Skeletal muscle tissue (tissue), 4 donors: ENCODE data around the gene FAM180A. TPM values are rescaled to one million over a fixed set of nuclear protein-coding genes. Genes with fewer than 3 reads are reported as not detected.

Experiments used
- H3K27ac ChIP-seq: one replicate; pipeline ENCODE4 v1.7.0; 2013; ENCODE audit warnings: mild to moderate bottlenecking, low read depth, low read length, inconsistent platforms
- H3K27me3 ChIP-seq, 3 donors: one replicate each; pipeline ENCODE4 v1.7.0; 2013; ENCODE audit warnings: low read length in 3 of 3; ENCODE audit not compliant: control insufficient read depth in 3 of 3, insufficient read depth in 3 of 3
- H3K36me3 ChIP-seq, 3 donors: one replicate each; pipeline ENCODE4 v1.7.0; 2013; ENCODE audit warnings: low read length in 3 of 3; ENCODE audit not compliant: control insufficient read depth in 3 of 3, insufficient read depth in 3 of 3
- H3K4me1 ChIP-seq, 3 donors: one replicate each; pipeline ENCODE4 v1.7.0; 2013; ENCODE audit warnings: low read length in 3 of 3, mild to moderate bottlenecking in 3 of 3; ENCODE audit not compliant: control insufficient read depth in 3 of 3, insufficient read depth in 3 of 3
- H3K4me3 ChIP-seq, 3 donors: one replicate each; pipeline ENCODE4 v1.7.0; 2013; ENCODE audit warnings: low read length in 3 of 3
- H3K9ac ChIP-seq, 3 donors: one replicate each; pipeline ENCODE4 v1.7.0; 2013; ENCODE audit warnings: low read length in 3 of 3, mild to moderate bottlenecking in 3 of 3, moderate library complexity in 2 of 3, low read depth in 1 of 3
- H3K9me3 ChIP-seq, 3 donors: one replicate each; pipeline ENCODE4 v1.7.0; 2013; ENCODE audit warnings: low read length in 3 of 3; ENCODE audit not compliant: control insufficient read depth in 3 of 3
- total RNA-seq: library from RNA; depleted of rRNA; stranded (reverse); fragments of >200 nt; gene quantifications from one replicate; pipeline ENCODE4 v1.2.3, GENCODE V29; 2014
- donor health status: Osteomylitis.

FAM180A gene
- total RNA-seq, result 0.52 TPM

DNA sequence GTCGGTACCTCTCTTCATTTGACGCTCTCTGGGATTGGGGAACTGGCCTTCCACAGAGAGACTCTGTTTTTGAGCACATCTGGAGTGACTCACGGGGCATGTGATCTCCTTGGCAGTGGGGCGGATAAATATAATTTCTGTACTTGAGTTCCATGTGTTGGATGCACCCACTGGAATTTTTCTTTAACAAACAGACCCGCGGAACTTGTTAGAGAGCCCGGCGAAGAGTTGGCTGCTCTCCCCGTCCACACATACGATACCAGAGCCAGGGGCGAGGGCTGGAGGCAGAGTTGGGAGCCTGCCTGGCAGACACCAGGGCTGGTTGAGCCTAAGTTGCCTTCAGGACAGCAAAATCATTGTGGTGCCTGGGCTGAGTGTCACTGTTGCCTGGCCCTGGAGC, at the start of gene FAM180A:
Gene FAM180A (minus strand): TSS at position 44 of the 400 bp plus-strand sequence. CDS start 233 bp downstream, outside the sequence.
- H3K9ac ChIP-seq, result peak within 1 kb of the TSS in 2 of 3 donors; percentile 33 to 72
- peak within 1 kb of the TSS; percentile 59 for H3K27ac ChIP-seq
- H3K27me3 ChIP-seq, result no peaks in the 10 kb centered on the region
- peaks cover 5 to 20% (median 15%) of the 10 kb centered on the region in 3 donors for H3K4me1 ChIP-seq
- H3K9me3 ChIP-seq, result no peaks in the 10 kb centered on the region
- H3K4me3 ChIP-seq, result peak within 1 kb of the TSS; percentile 24 to 63 (median 49)
- no peaks in the 10 kb centered on the region for H3K36me3 ChIP-seq

DNA sequence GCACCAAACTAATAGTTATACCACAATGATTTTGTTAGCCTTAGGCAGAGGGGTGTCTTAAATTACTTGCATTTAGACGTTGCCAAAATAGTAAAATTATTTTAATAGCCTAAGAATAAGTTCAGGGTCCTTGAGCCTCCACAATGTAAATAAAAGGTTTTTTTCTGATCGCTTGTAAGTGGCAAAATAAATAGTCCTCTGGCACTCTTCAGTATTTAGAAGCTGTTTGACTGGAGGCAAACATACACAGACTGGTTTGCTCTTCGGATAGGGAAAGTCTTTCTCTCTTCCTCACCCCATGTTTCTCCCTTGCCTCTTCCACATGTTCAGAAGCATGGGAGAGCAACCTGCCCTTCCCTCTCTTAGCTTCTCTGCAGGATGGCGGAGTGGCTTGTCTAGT, 49.5 kb upstream of the FAM180A start:
- H3K27ac ChIP-seq, result no peak overlapping the region
- no peaks in the 10 kb centered on the region for H3K27me3 ChIP-seq
- H3K36me3 ChIP-seq, result no peaks in the 10 kb centered on the region
- peaks cover 4 to 13% (median 7%) of the 10 kb centered on the region in 3 donors for H3K4me1 ChIP-seq
- H3K9ac ChIP-seq, result no peak overlapping the region
- H3K9me3 ChIP-seq, result no peaks in the 10 kb centered on the region
- no peak overlapping the region for H3K4me3 ChIP-seq

DNA sequence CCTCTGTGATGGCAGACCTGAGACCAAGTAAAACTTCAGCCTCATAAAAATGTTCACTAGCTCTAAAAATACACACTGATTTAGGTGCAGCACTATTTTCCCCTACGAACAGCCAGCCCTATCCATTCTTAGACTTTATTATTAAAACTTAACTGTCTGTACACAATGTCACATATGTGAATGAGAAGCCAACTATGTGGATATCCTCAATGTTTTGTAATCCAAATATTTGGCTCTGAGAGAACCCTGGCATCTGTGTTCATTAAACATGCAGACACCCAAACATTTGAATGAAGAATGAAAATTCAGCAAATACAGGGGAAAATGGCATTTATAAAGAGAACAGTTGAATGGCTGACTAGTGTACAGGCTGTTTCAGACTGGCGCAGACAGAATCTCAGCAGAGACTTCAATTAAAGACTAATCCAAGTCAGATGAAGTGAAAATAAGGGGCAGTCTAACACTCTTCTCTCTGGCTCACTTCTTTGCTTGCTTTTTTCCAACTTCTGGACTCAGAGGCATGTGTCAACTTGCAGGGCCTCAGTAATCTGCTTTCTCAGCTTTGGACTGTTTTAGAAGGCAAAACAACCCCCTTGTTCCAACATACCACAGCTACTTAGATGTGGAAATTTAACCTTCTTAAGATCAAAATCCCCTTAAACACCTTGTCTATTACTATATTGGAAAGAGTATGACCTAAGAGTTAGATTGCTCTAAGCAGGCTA, 47.4 kb upstream of the FAM180A start:
- Histone ChIP-seq H3K36me3 (no peaks in the 10 kb centered on the region), H3K4me3 (no peak overlapping the region), H3K9me3 (no peaks in the 10 kb centered on the region), H3K4me1 (peaks cover 0 to 10% (median 0%) of the 10 kb centered on the region in 3 donors), H3K27ac (no peak overlapping the region), H3K9ac (no peak overlapping the region), H3K27me3 (no peaks in the 10 kb centered on the region)

DNA sequence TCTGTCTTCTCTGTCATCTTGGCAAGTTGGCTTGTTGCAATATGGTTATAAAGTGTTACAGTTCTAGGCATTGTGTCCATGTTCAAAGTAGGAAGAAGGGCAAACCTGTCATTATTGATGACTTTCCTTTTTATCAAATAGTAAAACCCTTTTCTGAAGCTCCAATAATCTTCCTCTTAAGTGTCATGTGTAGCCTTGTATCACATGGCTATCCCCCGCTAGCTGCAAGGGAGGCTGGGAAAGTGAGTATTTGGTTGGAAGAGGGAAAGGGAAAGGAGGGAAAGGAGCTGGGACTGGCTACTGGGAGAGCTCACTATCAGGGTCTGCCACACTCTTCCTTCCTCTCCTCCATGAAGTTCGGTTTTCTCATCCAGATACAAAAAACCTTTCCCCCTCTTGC, 45.2 kb upstream of the FAM180A start:
- no peaks in the 10 kb centered on the region for H3K9me3 ChIP-seq
- no peak overlapping the region for H3K4me3 ChIP-seq
- no peak overlapping the region for H3K27ac ChIP-seq
- H3K9ac ChIP-seq, result no peak overlapping the region
- H3K27me3 ChIP-seq, result no peaks in the 10 kb centered on the region
- peaks cover 0 to 9% (median 0%) of the 10 kb centered on the region in 3 donors for H3K4me1 ChIP-seq
- H3K36me3 ChIP-seq, result no peaks in the 10 kb centered on the region

DNA sequence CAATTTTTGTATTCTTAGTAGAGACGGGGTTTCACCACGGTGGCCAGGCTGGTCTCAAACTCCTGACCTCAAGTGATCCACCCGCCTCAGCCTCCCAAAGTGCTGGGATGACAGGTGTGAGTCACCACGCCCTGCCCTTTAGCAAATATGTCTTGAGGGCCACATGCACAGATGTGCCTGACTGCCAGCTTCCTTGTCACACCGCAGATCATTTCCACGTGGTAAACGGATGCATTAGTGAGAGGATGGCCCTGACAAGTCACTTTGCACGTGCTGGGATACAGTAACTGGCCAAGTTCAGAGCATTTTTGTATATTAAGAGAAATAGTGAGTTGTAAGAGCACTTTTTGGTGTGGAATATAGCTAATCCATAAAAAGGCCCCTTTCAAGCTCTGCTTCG, 44.3 kb upstream of the FAM180A start:
- Histone ChIP-seq H3K4me1 (peaks cover 0 to 9% (median 0%) of the 10 kb centered on the region in 3 donors), H3K27me3 (no peaks in the 10 kb centered on the region), H3K9ac (no peak overlapping the region), H3K36me3 (no peaks in the 10 kb centered on the region), H3K4me3 (no peak overlapping the region), H3K9me3 (no peaks in the 10 kb centered on the region), H3K27ac (no peak overlapping the region)

DNA sequence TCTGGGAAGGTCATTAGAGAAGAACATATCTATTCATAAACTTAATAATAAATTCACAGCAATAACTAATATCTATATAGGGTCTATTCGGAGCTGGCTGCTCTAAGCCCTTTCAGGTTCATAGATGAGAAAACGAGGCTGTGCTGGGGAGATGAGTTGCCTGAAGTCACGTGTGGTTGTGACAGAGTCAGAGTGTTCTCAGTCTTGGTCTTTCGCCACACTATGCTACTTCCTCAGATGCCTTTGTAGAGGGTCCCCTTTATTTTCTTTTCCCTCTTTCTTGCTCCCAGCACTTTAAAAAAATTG, 43.7 kb upstream of the FAM180A start:
- H3K9me3 ChIP-seq, result no peaks in the 10 kb centered on the region
- H3K27ac ChIP-seq, result no peak overlapping the region
- H3K27me3 ChIP-seq, result no peaks in the 10 kb centered on the region
- no peak overlapping the region for H3K9ac ChIP-seq
- H3K36me3 ChIP-seq, result no peaks in the 10 kb centered on the region
- no peak overlapping the region for H3K4me3 ChIP-seq
- H3K4me1 ChIP-seq, result peaks cover 0 to 9% (median 0%) of the 10 kb centered on the region in 3 donors

DNA sequence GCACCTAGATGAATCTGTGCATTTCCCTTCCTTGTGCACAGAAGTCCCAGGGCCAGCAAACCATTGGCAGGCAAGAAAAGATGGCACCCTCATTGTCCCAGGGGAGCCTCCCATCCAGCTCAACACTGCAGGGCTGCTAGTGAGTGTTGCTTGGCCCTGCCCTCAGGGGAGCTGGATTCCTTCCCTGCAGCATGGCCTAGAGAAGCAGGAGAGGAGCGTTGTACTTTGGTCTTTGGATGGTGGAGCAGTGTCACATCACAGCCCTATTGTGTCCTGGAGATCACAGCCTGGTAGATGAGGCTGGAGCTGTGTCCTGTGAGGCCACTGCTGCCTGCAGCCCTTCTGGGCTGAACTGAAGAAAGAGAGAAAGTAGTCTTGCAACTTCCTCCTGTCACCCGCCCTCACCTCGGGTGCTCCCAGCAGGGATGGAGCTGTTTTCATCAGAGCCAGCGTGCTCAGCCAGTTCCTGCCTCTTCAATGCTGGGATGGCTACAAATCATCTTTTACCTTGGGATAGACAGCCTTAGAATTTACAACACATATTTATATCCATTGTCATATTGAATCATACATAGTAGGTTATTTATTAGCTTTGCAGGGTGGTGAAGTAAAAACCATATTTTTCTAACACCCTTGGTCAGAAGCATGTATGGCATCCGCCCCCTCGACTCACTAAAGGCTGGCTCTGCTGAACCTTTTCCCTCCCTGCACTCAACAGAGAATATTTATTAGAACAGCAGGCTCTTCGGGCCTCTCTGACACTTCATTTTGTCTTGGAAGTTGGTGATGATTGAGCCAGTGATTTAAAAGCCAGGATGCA, 43.1 kb upstream of the FAM180A start:
- Histone ChIP-seq H3K9ac (no peak overlapping the region), H3K4me3 (no peak overlapping the region), H3K27me3 (no peaks in the 10 kb centered on the region), H3K4me1 (peaks cover 0 to 6% (median 0%) of the 10 kb centered on the region in 3 donors), H3K27ac (no peak overlapping the region), H3K36me3 (no peaks in the 10 kb centered on the region), H3K9me3 (no peaks in the 10 kb centered on the region)

DNA sequence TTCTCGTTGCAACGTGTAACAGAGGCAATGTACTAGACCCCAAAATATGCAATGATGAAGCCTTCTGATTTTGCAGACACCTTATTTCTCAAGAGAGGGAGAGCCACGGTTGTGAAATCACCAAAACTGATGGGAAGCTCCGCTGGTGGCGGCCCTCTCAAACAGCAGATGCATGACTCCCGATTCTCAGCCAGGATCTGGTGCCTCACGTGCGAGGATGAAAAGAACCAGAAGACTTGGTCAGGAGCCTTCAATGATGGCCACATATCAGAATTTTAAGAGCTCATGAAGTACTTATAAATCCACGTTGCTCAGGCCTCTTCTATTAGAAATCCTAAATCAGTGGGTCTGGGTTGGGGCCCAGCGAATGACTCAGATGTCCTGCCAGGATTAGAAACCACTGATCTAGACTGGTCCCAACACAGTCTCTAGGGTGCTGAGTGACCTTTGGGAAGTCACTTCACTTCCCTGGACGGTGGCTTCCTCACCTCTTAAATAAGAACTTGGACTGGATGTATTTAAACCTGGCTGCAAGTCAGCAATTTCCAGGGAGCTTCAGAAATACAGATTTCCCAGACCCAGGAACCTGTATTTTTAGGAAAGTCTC, 41.9 kb upstream of the FAM180A start:
- Histone ChIP-seq H3K9ac (no peak overlapping the region), H3K27ac (no peak overlapping the region), H3K27me3 (no peaks in the 10 kb centered on the region), H3K4me1 (peaks cover 0 to 1% (median 0%) of the 10 kb centered on the region in 3 donors), H3K36me3 (no peaks in the 10 kb centered on the region), H3K4me3 (no peak overlapping the region), H3K9me3 (no peaks in the 10 kb centered on the region)

DNA sequence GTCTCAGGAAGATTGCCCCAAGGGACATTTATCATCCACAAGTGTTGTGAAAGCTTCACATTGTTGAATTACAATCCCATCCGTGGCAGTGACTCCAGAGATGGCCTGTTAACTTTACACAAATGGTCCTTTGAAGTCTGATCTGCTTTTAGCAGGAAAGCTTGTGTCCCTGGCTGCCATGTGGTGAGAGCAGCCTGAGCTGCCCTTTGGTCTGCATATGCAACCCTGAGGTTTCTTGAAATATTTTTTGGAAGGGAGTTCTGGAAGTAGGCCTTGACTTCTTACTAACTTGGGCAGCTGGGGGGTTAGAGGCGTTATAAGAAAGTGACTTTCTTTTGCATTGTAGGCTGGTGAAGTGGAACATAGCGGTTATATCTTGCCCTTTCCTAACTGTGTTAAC, 41.3 kb upstream of the FAM180A start:
- H3K9me3 ChIP-seq, result no peaks in the 10 kb centered on the region
- H3K36me3 ChIP-seq, result no peaks in the 10 kb centered on the region
- H3K9ac ChIP-seq, result no peak overlapping the region
- no peaks in the 10 kb centered on the region for H3K27me3 ChIP-seq
- no peak overlapping the region for H3K27ac ChIP-seq
- no peaks in the 10 kb centered on the region for H3K4me1 ChIP-seq
- H3K4me3 ChIP-seq, result no peak overlapping the region

DNA sequence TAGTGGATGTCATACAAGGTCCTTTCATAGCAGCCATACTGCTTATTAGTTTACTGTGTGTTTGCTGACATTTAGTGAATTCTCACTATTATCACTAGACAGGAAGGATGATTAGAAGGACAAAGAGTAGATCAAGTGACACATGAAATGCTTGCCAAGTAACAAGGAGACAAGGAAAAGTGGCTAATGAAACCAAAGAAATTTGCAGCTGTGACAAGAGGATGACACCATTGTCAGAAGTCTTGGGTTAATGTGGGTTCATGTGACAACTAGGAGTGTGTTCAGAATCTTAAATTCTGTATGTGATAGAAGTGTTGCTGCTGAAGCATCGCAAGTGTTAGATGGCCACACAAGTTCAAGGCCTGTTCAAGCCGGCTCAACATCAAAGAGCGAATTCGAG, 40.8 kb upstream of the FAM180A start:
- Histone ChIP-seq H3K4me3 (no peak overlapping the region), H3K27ac (no peak overlapping the region), H3K27me3 (no peaks in the 10 kb centered on the region), H3K4me1 (no peaks in the 10 kb centered on the region), H3K36me3 (no peaks in the 10 kb centered on the region), H3K9me3 (no peaks in the 10 kb centered on the region), H3K9ac (no peak overlapping the region)
